Esophagus squamous epithelium (tissue), 5 donors: ENCODE measurements around the gene ATOSA. TPM values are rescaled to one million over a fixed set of nuclear protein-coding genes. Genes with fewer than 3 reads are reported as not detected.

Experiments
- DNase-seq: peaks from one replicate; lab custom pipeline; 2025; lab: John Stamatoyannopoulos, UW
- H3K27ac ChIP-seq, 4 donors: fragments of 200-600 bp; sonication (generic); one replicate each; pipeline ENCODE4 v1.5.1; 2016 to 2019; ENCODE audit warnings: mild to moderate bottlenecking in 1 of 4
- H3K27me3 ChIP-seq, 4 donors: fragments of 200-600 bp; sonication (generic); 1 replicate in 3 of 4; 2 replicates in 1 of 4; pipeline versions ENCODE4 v1.5.1 to v1.6.0; 2017 to 2021; ENCODE audit warnings: antibody characterized with exemption in 1 of 4
- H3K36me3 ChIP-seq, 3 donors: fragments of 200-600 bp; sonication (generic); one replicate each; pipeline ENCODE4 v1.5.1; 2016 to 2019
- H3K4me1 ChIP-seq, 3 donors: fragments of 200-600 bp; sonication (generic); one replicate each; pipeline ENCODE4 v1.5.1; 2017 to 2019
- H3K4me3 ChIP-seq, 4 donors: fragments of 200-600 bp; sonication (generic); 1 replicate in 3 of 4; 2 replicates in 1 of 4; pipeline ENCODE4 v1.5.1; 2016 to 2019; ENCODE audit warnings: mild to moderate bottlenecking in 2 of 4, moderate library complexity in 1 of 4
- H3K9me3 ChIP-seq, 3 donors: fragments of 200-600 bp; sonication (generic); one replicate each; pipeline ENCODE4 v1.5.1; 2016 to 2019
- POLR2A ChIP-seq, 4 donors: fragments of 450-650 bp; IDR thresholded peaks; one replicate each; pipeline ENCODE4 v1.6.1; 2017; ENCODE audit warnings: antibody characterized with exemption in 4 of 4, mild to moderate bottlenecking in 4 of 4, moderate library complexity in 3 of 4
- WGBS, 2 donors: methylation state at CpG; one replicate each; pipeline ENCODE4 v1.1.5; 2018; 5-methylcytosine and 5-hydroxymethylcytosine counted together
- intact Hi-C: fragments of 100-400 bp; cut with DNase I; formaldehyde crosslinking; loops from one replicate; pipeline ENCODE4 v1.15.0; 2022
- total RNA-seq, 4 donors: library from RNA; depleted of rRNA; stranded (reverse); fragments of >200 nt; gene quantifications; one replicate each; pipeline ENCODE4 v1.1.0, GENCODE V29; 2016
- TF ChIP-seq, protein P1 (sequence below), 6 experiments: fragments of 450-650 bp in 4 of 6; fragments of 200-600 bp in 2 of 6; sonication (generic) in 2 of 6; IDR thresholded peaks; one replicate each; pipeline ENCODE4 v1.5.1; 2016 to 2019; ENCODE audit warnings: antibody characterized with exemption in 6 of 6, mild to moderate bottlenecking in 4 of 6, moderate library complexity in 4 of 6
- donor health status: DM: yes; HTN: yes; CAD: no.

Gene ATOSA
- total RNA-seq, 4 donors from 2014 or later: 38.9 to 69.8 (median 44.5) TPM

DNA sequence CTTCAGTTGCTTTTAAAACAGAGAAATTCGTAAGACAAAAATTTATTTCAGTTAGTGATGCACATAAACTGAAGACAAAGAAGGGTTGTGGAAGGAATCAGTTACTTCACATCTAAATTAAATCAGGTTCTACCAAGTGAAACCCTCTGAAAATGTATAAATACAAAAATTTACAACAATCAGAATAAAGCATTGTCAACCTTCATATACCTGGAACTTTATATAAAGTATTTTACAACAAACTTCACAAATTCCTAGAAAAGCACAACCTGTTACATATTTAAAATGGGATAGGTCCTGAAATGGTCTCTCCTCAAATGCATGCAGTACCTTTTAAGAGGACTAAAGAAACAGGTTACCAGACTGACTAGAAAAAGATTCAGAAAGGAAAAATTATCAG lies 26.9 kb downstream of the ATOSA start:
- DNase-seq: no peak
- Histone ChIP-seq H3K36me3 (peaks cover 0 to 35% (median 0%) of the 10 kb centered on the region in 3 donors), H3K4me3 (peak overlapping the region in 2 of 4 donors; percentile 19 to 43), H3K27me3 (no peaks in the 10 kb centered on the region), H3K27ac (peak overlapping the region; percentile 25 to 83 (median 74)), H3K9me3 (no peaks in the 10 kb centered on the region), H3K4me1 (peaks cover 5 to 59% (median 26%) of the 10 kb centered on the region in 3 donors)
- 11 to 23% methylated on average over 1 of the region's 1 CpG for WGBS, 2 donors
- no peak for TF ChIP-seq POLR2A (IDR thresholded peaks at IDR 0.05)
- TF ChIP-seq, protein P1, sequence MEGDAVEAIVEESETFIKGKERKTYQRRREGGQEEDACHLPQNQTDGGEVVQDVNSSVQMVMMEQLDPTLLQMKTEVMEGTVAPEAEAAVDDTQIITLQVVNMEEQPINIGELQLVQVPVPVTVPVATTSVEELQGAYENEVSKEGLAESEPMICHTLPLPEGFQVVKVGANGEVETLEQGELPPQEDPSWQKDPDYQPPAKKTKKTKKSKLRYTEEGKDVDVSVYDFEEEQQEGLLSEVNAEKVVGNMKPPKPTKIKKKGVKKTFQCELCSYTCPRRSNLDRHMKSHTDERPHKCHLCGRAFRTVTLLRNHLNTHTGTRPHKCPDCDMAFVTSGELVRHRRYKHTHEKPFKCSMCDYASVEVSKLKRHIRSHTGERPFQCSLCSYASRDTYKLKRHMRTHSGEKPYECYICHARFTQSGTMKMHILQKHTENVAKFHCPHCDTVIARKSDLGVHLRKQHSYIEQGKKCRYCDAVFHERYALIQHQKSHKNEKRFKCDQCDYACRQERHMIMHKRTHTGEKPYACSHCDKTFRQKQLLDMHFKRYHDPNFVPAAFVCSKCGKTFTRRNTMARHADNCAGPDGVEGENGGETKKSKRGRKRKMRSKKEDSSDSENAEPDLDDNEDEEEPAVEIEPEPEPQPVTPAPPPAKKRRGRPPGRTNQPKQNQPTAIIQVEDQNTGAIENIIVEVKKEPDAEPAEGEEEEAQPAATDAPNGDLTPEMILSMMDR (IDR thresholded peaks at IDR 0.05): no peak
- intact Hi-C loops: no loop called here

DNA sequence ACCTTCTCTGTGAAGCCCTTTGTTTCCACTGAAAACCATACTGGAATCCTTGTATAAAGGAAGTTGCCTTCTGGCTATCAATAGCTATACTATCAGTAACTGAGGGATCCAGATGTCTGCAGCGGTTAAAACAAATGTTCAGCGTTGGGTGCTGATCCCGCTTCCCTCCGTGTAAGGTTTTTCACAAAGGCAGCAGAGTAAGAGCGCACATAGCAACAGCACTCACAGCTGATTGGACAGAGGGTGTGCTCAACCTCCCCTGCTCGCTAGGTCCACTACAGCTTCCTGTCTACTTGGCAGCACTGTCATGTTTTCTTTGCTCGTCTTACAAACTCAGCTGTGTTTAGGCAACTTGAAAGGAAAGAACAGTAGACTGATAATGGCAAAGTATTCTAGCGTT lies 27.3 kb downstream of the ATOSA start:
- TF ChIP-seq, protein P1 (IDR thresholded peaks at IDR 0.05): no peak
- no peak for TF ChIP-seq POLR2A (IDR thresholded peaks at IDR 0.05)
- intact Hi-C loops: no loop called here
- Histone ChIP-seq H3K27ac (peak overlapping the region; percentile 25 to 83 (median 74)), H3K4me1 (peaks cover 5 to 55% (median 22%) of the 10 kb centered on the region in 3 donors), H3K27me3 (no peaks in the 10 kb centered on the region), H3K9me3 (no peaks in the 10 kb centered on the region), H3K36me3 (peaks cover 0 to 39% (median 0%) of the 10 kb centered on the region in 3 donors), H3K4me3 (peak overlapping the region in 3 of 4 donors; percentile 12 to 43 (median 19))
- 12 to 20% methylated on average over 8 of the region's 8 CpGs for WGBS, 2 donors
- no peak for DNase-seq

DNA sequence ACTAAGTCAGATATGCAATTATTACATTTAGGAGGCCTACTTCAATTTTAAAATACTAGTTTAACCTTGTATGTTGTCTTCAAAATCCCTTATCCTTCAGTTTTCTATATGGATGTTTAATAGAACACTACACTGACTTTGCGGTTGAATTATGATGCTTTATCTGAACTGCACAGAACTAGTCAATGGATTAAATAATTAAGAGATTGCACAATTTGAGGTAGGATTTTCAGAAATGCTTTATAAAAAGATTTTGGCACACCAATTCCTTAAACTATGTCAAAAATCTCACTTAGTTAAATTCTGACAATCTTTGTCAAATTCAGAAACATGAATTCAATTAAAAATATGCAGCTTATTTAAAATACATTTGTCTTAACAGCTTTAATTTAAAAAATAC lies 28.1 kb downstream of the ATOSA start:
- Histone ChIP-seq H3K9me3 (no peaks in the 10 kb centered on the region), H3K27me3 (no peaks in the 10 kb centered on the region), H3K27ac (peak overlapping the region in 2 of 4 donors; percentile 74 to 83), H3K4me1 (peaks cover 5 to 49% (median 17%) of the 10 kb centered on the region in 3 donors), H3K4me3 (peak overlapping the region in 1 of 4 donors; percentile 43), H3K36me3 (peaks cover 0 to 47% (median 0%) of the 10 kb centered on the region in 3 donors)
- 89 to 90% methylated on average over 1 of the region's 1 CpG for WGBS, 2 donors
- TF ChIP-seq, protein P1 (IDR thresholded peaks at IDR 0.05): no peak
- no peak for TF ChIP-seq POLR2A (IDR thresholded peaks at IDR 0.05)
- intact Hi-C loops: no loop called here
- no peak for DNase-seq

DNA sequence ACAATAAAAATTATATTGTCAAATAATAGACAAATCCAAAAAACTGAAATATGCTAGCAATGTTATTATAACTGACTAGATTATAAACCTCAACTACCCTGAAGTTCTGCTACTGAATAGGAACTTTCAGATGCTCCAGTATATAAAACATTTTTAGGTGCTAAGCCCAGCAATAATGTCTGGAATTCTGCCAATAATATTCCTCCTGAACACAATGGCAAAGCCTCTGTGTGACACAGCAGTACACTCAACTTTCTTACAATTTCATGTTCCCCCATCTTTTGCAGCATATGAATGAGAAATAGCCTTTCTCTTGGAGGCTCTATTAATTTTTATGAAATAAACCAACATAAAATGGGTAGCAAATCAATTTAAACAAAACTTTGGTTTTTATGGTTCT lies 29.5 kb downstream of the ATOSA start:
- H3K4me3 ChIP-seq: no peak overlapping the region
- no peaks in the 10 kb centered on the region for H3K27me3 ChIP-seq
- H3K27ac ChIP-seq: no peak overlapping the region
- peaks cover 5 to 36% (median 17%) of the 10 kb centered on the region in 3 donors for H3K4me1 ChIP-seq
- TF ChIP-seq, protein P1 (IDR thresholded peaks at IDR 0.05): no peak
- TF ChIP-seq POLR2A (IDR thresholded peaks at IDR 0.05): no peak
- H3K36me3 ChIP-seq: peaks cover 0 to 47% (median 0%) of the 10 kb centered on the region in 3 donors
- no peaks in the 10 kb centered on the region for H3K9me3 ChIP-seq
- no peak for DNase-seq
- intact Hi-C loops: no loop called here

DNA sequence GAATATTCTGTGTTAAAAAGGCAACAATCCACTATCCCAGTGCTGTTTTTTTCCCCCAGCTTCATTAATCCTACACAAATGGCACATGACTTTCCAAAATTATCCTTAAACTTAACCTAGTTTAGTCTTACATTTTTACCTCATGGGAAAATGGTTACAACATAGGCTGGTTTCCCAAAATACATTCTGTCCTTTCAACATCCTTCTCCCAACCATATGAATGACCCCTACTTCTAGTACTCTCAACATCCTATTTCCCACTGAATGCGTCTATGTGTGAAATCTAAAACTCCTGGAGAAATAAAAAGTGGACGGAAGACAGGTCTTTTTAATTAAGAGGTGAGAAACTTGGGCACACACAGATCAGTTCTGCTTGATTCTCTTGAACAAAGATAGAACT lies 33.3 kb downstream of the ATOSA start:
- Histone ChIP-seq H3K4me1 (peaks cover 0 to 13% (median 0%) of the 10 kb centered on the region in 3 donors), H3K27me3 (no peaks in the 10 kb centered on the region), H3K27ac (no peak overlapping the region), H3K9me3 (no peaks in the 10 kb centered on the region), H3K4me3 (no peak overlapping the region), H3K36me3 (peaks cover 0 to 66% (median 0%) of the 10 kb centered on the region in 3 donors)
- DNase-seq: no peak
- intact Hi-C loops: no loop called here
- 95 to 100% methylated on average over 1 to 2 of the region's 2 CpGs for WGBS, 2 donors
- no peak for TF ChIP-seq POLR2A (IDR thresholded peaks at IDR 0.05)
- TF ChIP-seq, protein P1 (IDR thresholded peaks at IDR 0.05): no peak
